ENCODE results near the gene ADAMTSL4.

GRCh38 chr1:150557065-150557600 lies 7.9 kb downstream of the ADAMTSL4 start:
- no peak for TF ChIP-seq ZNF274 (IDR thresholded peaks at IDR 0.05; ENCODE audit: low read depth, low read length)
- no peak for TF ChIP-seq SUZ12 (IDR thresholded peaks at IDR 0.05; ENCODE audit: extremely low read depth, insufficient read depth, insufficient read length)
- TF ChIP-seq YY1 (IDR thresholded peaks at IDR 0.05; ENCODE audit: insufficient read depth, insufficient read length): no peak

All from NT2/D1 (cell line).